Spleen (tissue), 7 donors: ENCODE data around the gene SSB.

Source experiments
- CTCF ChIP-seq, 11 experiments: fragments of 200-600 bp in 7 of 11; fragments of 450-650 bp in 4 of 11; sonication (generic) in 4 of 11; IDR thresholded peaks in 8 of 11; conservative IDR thresholded peaks in 3 of 11; 1 replicate in 7 of 11; 2 replicates in 4 of 11; pipeline versions ENCODE4 v1.4.0 to v1.8.0; 2016 to 2021; ENCODE audit warnings: antibody characterized with exemption in 11 of 11, inconsistent platforms in 4 of 11, mild to moderate bottlenecking in 1 of 11
- POLR2A ChIP-seq, 3 donors: fragments of 450-650 bp; IDR thresholded peaks; one replicate each; pipeline ENCODE4 v1.5.1; 2017; ENCODE audit warnings: antibody characterized with exemption in 3 of 3, mild to moderate bottlenecking in 1 of 3
- POLR2AphosphoS5 ChIP-seq, 3 donors: sonication (generic); formaldehyde crosslinking; IDR thresholded peaks; one replicate each; pipeline ENCODE4 v1.5.1; 2017; ENCODE audit warnings: antibody characterized with exemption in 3 of 3
- donor health status: DM: no; HTN: no; CAD: no; lungs with moderate emphysema.
- donor health status: DM: no; HTN: no; CAD: no.
- donor health status: DM: no; HTN: no; CAD: no.

- TF ChIP-seq CTCF (IDR thresholded peaks at IDR 0.05 in 8 of 11, conservative IDR thresholded peaks at IDR 0.05 in 3 of 11): no peak
- no peak for TF ChIP-seq POLR2AphosphoS5 (IDR thresholded peaks at IDR 0.05)
- TF ChIP-seq POLR2A (IDR thresholded peaks at IDR 0.05): no peak
Observed at GRCh38 chr2:169782513-169782912, 16.2 kb upstream of the SSB start.
